Measurements from ENCODE around the gene STPG2.

The STPG2 gene

GRCh38 chr4:97812768-97813167, 330.5 kb downstream of the STPG2 start:
- DNase-seq (ENCODE audit: low read depth), result no peak

DNA sequence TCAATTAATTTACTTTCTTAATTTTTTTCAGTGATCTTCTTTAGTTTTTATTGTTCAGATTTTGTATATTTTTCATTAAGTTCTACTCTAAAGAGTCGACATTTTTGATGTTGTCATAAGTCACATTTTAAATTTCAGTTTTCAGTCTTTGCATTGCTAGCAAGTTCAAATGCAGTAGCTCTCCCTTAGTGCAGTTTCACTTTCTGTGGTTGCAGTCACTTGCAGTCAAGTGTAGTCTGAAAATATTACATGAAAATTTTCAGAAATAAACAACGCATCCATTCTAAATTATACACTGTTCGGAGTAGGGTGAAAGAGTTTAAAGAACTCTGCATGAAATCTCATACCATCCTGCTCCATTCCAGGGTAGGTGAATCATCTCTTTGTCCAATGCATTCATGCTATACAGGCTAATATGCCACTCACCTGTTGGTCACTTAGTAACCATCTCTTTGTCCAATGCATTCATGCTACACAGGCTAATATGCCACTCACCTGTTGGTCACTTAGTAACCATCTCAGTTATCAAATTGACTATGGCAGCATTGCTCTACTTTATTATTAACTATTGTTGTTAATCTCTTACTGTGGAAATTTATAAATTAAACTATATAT, 356.9 kb downstream of the STPG2 start:
- no peak for DNase-seq (ENCODE audit: low read depth)

GRCh38 chr4:97778174-97778573, 365.1 kb downstream of the STPG2 start:
- no peak for DNase-seq (ENCODE audit: low read depth)

- DNase-seq (ENCODE audit: low read depth), result no peak
Measured at GRCh38 chr4:97774347-97774989, 368.8 kb downstream of the STPG2 start.

DNA sequence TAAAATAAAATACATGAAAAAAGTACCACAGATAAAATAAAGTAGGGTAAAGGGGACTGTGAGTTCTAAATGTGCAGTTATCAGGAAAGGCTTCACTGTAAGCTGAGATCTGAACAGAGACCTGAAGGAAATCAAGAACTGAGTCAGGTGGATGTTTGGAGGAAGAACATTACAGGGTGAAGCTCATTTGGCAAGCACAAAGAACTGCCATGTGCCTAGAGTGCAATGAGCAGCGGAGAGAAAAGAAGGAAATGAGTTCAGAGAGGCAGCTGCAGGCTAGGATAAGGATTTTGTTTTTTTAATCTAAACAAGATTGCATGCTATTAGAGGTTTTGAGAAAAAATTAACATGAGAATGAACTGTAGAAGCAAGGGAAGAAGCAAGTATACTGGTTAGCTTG, 373.1 kb downstream of the STPG2 start:
- DNase-seq (ENCODE audit: low read depth), result no peak

DNA sequence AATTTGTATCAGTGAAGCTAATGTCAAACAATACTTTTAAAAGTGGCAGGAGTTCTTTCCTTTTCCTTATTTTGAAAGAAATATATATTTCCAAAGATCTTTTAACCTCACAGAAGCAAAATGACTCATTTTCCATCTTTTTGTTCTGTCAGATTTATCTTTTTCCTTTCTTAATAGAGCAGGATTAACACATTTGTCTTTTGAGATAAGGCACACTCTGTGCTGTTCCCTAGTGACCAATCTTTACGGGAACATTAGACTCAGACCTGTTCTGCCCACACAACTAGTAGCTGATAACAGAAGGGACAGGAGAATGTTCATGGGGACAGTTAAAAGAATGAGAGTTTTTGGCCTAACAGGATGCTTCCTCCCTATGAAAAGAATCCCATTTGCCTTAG, 381.2 kb downstream of the STPG2 start:
- DNase-seq (ENCODE audit: low read depth), result no peak

DNA sequence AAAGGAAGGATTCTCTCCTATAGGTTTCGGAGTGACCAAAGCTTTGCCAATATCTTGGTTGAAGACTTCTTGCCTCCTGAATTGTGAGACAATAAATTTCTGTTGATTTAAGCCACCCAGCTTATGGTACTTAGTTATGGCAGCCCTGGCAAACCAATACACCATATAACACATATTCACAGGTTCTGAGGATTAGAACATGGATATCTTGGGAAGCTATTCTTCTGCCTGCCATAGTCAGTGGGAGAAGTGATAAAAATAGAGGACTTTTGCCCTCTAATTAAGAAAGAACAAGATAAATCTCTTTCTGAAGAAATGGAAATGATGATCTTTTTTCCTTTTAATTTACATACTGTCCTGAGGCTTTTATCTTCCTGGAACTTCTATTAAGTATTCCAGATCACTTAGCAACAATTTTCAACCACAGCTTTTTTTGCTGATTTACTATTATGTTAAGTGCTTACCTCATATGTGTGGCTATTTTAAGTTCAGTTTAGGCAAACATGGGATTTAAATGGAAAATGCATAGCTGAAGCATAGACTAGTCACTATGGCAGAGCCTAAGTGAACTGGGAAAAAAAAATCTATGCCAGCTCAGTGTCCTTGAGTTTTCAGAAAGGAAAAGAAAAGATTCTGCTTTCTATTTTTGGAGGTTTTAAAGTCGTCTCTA, 381.7 kb downstream of the STPG2 start:
- no peak for DNase-seq (ENCODE audit: low read depth)

DNA sequence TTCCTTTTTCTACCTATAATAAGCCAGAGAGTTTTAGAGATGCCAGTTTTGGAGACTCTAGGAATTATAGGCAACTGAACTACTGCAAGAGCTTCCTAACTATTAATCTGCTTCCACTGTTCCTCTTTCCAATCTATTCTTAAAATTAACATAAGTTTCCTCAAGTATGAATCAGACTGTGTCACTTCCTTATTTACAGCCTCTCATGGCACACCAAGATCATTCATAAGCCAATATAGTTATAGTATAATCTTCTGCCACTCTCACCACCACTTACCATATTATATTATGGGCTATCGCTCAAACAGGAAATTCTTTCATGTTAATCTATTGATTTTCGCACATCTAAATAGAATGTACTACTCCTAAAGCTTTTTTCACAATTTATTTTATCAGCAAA, 383.5 kb downstream of the STPG2 start:
- DNase-seq (ENCODE audit: low read depth), result no peak

DNA sequence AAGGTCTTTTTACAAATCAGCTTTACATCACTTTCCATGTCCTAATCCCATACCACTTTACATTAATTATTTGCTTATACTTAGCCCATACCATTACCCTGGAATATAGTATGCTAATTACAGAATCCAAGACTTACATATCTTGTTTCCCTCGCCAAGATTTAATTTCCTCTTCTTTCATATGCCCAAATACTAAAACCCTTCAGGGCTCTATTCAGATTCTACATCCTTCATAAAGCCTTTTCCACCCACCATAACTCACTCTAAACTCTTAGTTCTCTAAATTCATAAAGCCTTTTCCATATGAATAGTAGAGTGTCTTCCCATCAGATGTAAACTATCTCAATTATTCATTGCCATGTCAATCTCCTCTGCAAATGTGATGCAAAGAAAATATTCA, 390.7 kb downstream of the STPG2 start:
- DNase-seq (ENCODE audit: low read depth), result no peak

DNA sequence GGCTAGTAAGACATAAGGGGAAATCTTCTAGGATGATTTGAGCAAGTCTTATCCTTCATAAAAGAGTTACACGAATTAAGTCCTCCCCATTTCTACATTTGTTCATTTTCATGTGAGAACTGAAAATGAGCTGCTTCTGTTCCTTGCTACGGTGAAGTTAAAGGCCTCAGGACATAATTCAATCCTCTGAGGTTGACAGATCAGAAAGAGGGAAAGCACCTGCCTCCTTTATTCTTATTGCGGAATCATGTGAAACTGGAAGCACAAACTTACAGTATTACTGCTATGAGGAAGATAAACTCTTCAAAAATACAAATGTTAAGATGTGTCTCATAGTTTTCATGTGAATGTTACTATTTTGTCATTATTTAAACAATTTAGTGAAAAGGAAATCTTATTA, 395.3 kb downstream of the STPG2 start:
- no peak for DNase-seq (ENCODE audit: low read depth)

GRCh38 chr4:97720869-97721432, 422.3 kb downstream of the STPG2 start:
- DNase-seq (ENCODE audit: low read depth), result no peak

DNA sequence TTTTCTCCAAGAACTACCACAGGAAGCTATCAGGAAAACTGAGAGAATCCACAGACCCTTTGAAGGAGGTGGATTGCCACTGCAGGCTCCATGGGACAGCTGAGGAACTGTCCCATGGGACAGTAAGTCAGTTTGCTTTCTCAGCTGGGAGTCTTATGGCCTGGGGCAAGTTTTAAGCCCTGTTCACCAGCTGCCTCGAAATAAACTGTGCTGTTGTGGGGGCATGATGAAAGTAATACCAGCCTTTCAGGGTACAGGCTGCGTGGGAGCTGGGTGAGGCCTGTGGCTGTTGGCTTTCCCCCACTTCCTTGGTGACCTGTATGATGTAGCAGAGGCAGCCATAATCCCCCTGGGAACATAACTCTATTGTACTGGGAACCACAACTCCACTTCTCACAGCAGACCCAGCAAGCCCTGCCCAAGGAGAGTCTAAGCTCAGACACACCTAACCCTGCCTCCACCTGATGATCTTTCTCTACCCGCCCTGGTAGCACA, 452.1 kb downstream of the STPG2 start:
- no peak for DNase-seq (ENCODE audit: low read depth)

DNA sequence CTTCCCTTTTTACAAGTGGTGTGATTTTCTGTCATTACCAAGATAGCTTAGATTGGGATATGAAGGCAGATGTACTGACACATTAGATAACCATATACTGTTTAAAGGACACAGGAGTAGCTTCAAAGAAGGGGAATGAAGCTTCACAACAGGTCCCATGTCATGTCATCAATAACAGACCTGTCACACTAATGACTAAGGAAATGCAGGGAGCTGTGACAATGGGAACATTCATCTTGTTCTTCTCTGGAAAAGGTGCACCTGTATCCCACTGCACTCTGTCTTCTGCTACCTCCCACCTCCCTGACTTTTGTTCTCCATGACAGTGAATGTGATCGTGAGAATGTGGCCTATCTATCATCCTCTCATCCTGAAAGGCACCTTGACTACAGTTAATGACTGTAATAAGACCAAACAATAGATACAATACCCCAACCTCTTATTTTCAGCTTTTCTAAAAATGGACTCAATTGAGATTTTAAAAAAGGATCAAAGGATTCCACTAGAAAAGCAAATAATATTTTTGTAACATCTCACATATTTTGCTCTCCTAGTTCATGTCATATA, 472.5 kb downstream of the STPG2 start:
- DNase-seq (ENCODE audit: low read depth), result no peak

DNA sequence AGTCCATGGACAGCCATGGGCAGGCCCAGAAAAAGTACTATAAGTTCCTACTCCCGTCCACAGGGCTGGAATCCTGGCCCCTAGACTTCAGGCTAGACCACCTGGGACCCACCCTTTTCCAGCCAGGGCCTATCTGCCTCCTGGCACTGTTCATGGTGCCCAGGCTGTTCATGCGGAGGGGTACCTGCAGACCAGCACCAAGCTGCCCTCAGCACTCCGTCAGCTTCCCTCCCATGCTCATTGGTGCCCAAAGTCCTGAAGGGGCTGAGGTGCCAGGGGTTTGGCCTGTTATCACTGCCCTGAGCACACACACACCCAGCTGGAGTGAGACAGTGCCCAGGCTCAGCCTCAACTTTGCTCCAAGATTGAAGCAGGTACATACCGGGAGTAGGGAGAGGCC, 477.7 kb downstream of the STPG2 start:
- DNase-seq (ENCODE audit: low read depth), result no peak

DNA sequence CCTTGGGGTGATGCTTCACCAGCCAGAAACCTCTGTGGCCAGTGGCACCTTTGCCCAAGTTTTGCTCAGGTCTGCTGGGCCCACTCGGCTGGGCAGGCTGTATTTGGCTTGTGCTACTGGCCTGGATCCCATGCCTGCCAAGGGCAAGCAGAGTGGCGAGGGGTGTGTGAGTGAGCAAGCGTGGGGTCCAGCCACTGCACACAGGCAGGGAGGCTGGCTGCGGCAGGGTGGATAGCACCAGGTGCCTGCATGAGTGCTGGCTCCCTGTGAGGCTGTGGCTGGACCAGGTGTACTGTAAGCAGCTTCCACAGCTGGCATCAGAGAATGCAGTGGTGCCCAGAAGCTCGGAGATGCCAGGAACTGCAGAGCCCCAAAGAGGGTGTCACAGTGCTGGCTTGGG, 478.5 kb downstream of the STPG2 start:
- no peak for DNase-seq (ENCODE audit: low read depth)

GRCh38 chr4:97662133-97662532, 481.1 kb downstream of the STPG2 start:
- DNase-seq (ENCODE audit: low read depth), result no peak

DNA sequence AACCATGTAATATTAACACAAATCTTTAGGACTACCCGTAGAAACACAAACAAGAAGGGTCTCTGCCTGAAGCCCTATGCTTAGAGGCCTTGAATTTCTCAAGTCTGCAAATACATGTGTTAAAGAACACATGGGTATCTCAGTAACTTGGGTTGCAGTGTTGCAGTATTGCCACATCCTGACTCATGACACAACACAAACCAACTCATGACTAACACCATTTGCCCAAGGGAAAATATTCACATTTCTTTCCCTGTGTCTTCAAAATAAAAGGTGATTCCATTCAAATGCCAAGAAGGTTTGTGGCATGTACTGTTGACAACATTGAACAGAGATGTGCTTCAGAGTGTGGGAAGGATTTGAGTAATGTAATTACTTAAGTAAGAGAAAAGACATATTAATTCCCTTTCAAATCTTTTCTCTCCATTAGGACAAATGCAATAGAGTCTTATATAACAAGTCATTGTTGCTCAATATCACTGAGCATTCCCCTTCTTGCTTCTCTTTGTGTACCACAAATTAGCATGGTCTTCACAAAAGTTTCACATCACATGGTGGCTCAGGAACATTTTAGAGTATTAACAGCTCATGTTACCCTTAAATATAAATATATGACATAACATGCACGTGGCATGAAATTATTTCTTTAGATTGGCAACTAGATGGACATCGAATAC, 487.1 kb downstream of the STPG2 start:
- DNase-seq (ENCODE audit: low read depth), result no peak

- DNase-seq (ENCODE audit: low read depth), result no peak
Measured at GRCh38 chr4:97653701-97654100, 489.6 kb downstream of the STPG2 start.

DNA sequence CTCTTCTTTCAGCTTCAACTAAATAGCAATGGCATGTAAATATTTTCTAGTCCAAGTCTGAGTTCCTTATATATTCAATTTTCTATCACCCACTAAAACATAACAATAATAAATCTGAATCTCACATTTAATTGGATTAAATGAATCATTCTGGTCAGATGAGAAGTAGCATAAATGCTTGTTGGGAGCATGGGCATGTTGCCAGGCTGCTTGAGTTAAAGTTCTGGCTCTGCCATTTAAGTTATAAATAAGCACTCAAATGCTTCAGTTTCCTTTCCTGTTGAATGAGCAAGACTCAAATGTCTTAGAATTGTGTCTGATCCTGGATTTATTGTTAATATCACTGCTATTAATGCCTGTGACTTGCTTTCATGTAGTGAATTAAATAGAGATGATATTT, 496.3 kb downstream of the STPG2 start:
- DNase-seq (ENCODE audit: low read depth), result no peak

- no peak for DNase-seq (ENCODE audit: low read depth)
Measured at GRCh38 chr4:97645071-97645821, 498.0 kb downstream of the STPG2 start.

DNA sequence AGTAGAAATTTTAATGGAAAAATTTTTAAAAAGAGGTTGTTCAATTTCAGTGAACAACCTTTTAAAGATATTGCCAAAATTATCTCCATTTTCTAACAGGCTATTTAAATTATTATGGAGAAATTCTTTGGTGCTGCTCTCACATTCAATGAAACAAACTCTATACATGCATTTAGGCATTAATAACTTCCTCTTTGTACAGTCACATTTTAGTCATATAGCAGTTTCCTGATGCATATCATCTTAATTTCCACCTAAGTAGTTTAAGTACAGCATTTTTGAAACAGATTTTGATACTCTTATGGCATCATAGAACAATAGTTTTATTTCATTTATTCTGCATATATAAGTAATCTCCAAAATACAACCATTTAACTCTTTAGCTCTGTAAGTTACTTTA, 500.1 kb downstream of the STPG2 start:
- no peak for DNase-seq (ENCODE audit: low read depth)

DNA sequence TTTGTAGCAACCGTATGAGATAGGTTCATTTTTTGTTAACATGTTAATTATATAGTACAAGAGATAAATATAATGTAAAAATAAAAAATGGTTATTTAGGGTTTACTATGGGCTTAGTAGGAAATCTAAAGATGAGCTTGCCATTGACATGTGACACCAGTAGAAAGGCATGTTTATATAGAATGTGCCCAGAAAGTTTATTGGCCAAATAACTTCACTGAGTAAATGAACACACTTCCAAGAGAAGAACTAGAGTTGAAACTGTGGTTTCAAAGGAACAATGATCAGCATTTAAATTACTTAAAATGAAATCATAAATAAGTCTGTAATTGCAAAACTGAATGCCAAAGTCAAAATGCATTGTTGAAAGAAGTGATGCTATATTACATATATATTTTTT, 503.3 kb downstream of the STPG2 start:
- DNase-seq (ENCODE audit: low read depth), result no peak
